GM10266 (cell line): ENCODE measurements around the gene PIGK.
"Not testable (repeated sequence)": the region's sequence is repeated elsewhere in the genome, so short reads cannot be mapped to it uniquely, and the experiment has no call there.

ENCODE experiments used
- DNase-seq: peaks from one replicate; pipeline ENCODE4 v3.0.0; 2012; ENCODE audit errors: extremely low spot score
- CTCF ChIP-seq: IDR thresholded peaks from 2 replicates; pipeline ENCODE4 v1.5.1; 2012; ENCODE audit warnings: mild to moderate bottlenecking, low read depth; ENCODE audit not compliant: control insufficient read depth, insufficient read depth; ENCODE audit errors: missing control alignments

Gene PIGK

GRCh38 chr1:77227381-77227780 lies 8.2 kb upstream of the PIGK start:
- TF ChIP-seq CTCF = no peak
- DNase-seq = no peak

GRCh38 chr1:77222496-77222895 lies 3.3 kb upstream of the PIGK start:
- no peak for DNase-seq
- no peak for TF ChIP-seq CTCF

- no peak for DNase-seq
- TF ChIP-seq CTCF = no peak
These were observed 1.6 kb upstream of the PIGK start for GRCh38 chr1:77220687-77221463.

- DNase-seq = no peak
- no peak for TF ChIP-seq CTCF
These were observed 609 bp downstream of the PIGK start for GRCh38 chr1:77218477-77219165.

GRCh38 chr1:77204043-77204442 lies 15.2 kb downstream of the PIGK start:
- not testable (repeated sequence) for DNase-seq

- no peak for TF ChIP-seq CTCF
- DNase-seq = no peak
These were observed 16.5 kb downstream of the PIGK start for GRCh38 chr1:77202751-77203150.

GRCh38 chr1:77200806-77201205 lies 18.4 kb downstream of the PIGK start:
- no peak for DNase-seq

More at GRCh38 chr1:77200806-77201205, 18.4 kb downstream of the PIGK start:
- no peak for TF ChIP-seq CTCF
